GM13976 (cell line): ENCODE data around the gene STK35.

Source experiments
- DNase-seq: peaks from one replicate; pipeline ENCODE4 v3.0.0; 2012; ENCODE audit warnings: low spot score
- CTCF ChIP-seq: IDR thresholded peaks from 2 replicates; pipeline ENCODE4 v1.5.1; 2012; ENCODE audit warnings: borderline replicate concordance, mild to moderate bottlenecking; ENCODE audit not compliant: insufficient read depth; ENCODE audit errors: extremely low read depth, missing control alignments, control extremely low read depth
- in situ Hi-C: fragments of 300-500 bp; cut with MboI; formaldehyde crosslinking; loops from one replicate; pipeline ENCODE4 v1.12.0; 2022; ENCODE audit warnings: low sequenced_read_pairs, mixed read lengths, inconsistent platforms; ENCODE audit not compliant: unreplicated experiment

The STK35 gene

GRCh38 chr20:2132461-2132901, 30.9 kb downstream of the STK35 start:
- no peak for DNase-seq
- in situ Hi-C loops, result no loop called here
- no peak for TF ChIP-seq CTCF

- no peak for DNase-seq
- in situ Hi-C loops, result no loop called here
- TF ChIP-seq CTCF, result no peak
These were observed 31.9 kb downstream of the STK35 start for GRCh38 chr20:2133318-2134183.

- in situ Hi-C loops, result no loop called here
- no peak for TF ChIP-seq CTCF
- DNase-seq, result no peak
These were observed 33.4 kb downstream of the STK35 start for GRCh38 chr20:2135013-2135412.

GRCh38 chr20:2136275-2136674, 34.6 kb downstream of the STK35 start:
- TF ChIP-seq CTCF, result no peak
- in situ Hi-C loops, result no loop called here

GRCh38 chr20:2137552-2138201, 36.0 kb downstream of the STK35 start:
- in situ Hi-C loops, result no loop called here
- DNase-seq, result no peak
- TF ChIP-seq CTCF, result no peak

More at GRCh38 chr20:2136275-2136674, 34.6 kb downstream of the STK35 start:
- no peak for DNase-seq

GRCh38 chr20:2138396-2138795, 36.8 kb downstream of the STK35 start:
- TF ChIP-seq CTCF, result no peak
- DNase-seq, result no peak
- in situ Hi-C loops, result no loop called here
